Ishikawa (cell line): Measurements from ENCODE around the gene PRR16.

Experiments used
- CEBPB ChIP-seq: IDR thresholded peaks from 2 replicates; pipeline ENCODE4 v1.6.1; 2012
- CREB1 ChIP-seq: IDR thresholded peaks from 2 replicates; pipeline ENCODE4 v1.6.1; 2012; ENCODE audit warnings: low read depth
- EGR1 ChIP-seq: IDR thresholded peaks from 2 replicates; pipeline ENCODE4 v1.6.1; 2012
- EP300 ChIP-seq: IDR thresholded peaks from 2 replicates; pipeline ENCODE4 v1.6.1; 2012; ENCODE audit warnings: borderline replicate concordance
- FOXM1 ChIP-seq: IDR thresholded peaks from 2 replicates; pipeline ENCODE4 v1.6.1; 2012; ENCODE audit warnings: low read depth, borderline replicate concordance
- NFIC ChIP-seq: IDR thresholded peaks from 2 replicates; pipeline ENCODE4 v1.6.1; 2012
- RAD21 ChIP-seq: IDR thresholded peaks from 2 replicates; pipeline ENCODE4 v1.6.1; 2012; ENCODE audit warnings: low read depth
- TAF1 ChIP-seq: IDR thresholded peaks from 2 replicates; pipeline ENCODE4 v1.6.1; 2012; ENCODE audit warnings: low read depth, mild to moderate bottlenecking
- TCF12 ChIP-seq: IDR thresholded peaks from 2 replicates; pipeline ENCODE4 v1.6.1; 2012; ENCODE audit warnings: low read depth
- TEAD4 ChIP-seq: IDR thresholded peaks from 2 replicates; pipeline ENCODE4 v1.6.1; 2012
- YY1 ChIP-seq: IDR thresholded peaks from 2 replicates; pipeline ENCODE4 v1.6.1; 2012; ENCODE audit warnings: low read depth
- ZBTB7A ChIP-seq: IDR thresholded peaks from 2 replicates; pipeline ENCODE4 v1.6.1; 2012; ENCODE audit warnings: low read depth
- TF ChIP-seq, protein P1 (sequence below): IDR thresholded peaks from 2 replicates; pipeline ENCODE4 v1.6.1; 2012
- TF ChIP-seq, protein P2 (sequence below): IDR thresholded peaks from 2 replicates; pipeline ENCODE4 v1.6.1; 2012; ENCODE audit warnings: low read depth, mild to moderate bottlenecking
- TF ChIP-seq, protein P3 (sequence below): IDR thresholded peaks from 2 replicates; pipeline ENCODE4 v1.6.1; 2012

The PRR16 gene

DNA sequence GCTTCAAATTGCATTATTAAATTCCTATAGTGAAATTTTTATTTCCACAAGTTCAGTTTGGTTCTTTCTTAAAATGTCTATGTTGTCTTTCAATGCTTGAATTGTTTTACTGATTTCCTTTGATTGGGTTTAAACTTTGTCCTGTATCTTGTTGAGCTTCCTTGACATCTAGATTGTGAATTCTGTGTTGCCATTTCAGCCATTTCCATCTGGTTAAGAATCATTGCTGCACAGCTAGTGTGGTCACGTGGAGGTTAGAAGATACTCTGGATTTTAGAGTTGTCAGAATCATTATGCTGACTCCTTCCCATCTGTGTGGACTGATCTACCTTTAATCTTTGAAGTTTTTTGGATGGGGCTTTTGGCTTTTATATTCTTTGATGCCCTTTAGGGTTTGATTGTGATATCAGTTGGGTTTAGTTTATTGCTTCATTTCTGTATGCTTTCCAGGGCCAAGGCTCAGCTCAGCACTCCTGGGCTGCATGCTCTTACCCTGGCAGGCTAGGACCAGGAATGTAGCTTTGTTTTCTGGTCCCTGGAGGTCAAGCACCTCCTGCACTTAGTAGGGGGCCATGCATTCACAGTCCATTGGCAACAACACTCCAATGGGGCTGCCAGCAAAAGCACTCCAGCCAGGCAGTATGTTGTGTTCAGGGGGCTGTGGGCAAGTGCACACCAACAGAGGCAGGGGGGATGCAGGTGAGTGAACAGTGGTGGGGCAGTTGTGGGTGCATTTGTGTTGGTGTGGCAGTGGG, 141.4 kb downstream of the PRR16 start:
- TF ChIP-seq, protein P1, sequence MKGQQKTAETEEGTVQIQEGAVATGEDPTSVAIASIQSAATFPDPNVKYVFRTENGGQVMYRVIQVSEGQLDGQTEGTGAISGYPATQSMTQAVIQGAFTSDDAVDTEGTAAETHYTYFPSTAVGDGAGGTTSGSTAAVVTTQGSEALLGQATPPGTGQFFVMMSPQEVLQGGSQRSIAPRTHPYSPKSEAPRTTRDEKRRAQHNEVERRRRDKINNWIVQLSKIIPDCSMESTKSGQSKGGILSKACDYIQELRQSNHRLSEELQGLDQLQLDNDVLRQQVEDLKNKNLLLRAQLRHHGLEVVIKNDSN: no peak
- TF ChIP-seq ZBTB7A (no peak), CEBPB (no peak), TAF1 (no peak), NFIC (no peak), TEAD4 (no peak), TCF12 (no peak), CREB1 (no peak), EP300 (no peak)
- TF ChIP-seq, protein P2, sequence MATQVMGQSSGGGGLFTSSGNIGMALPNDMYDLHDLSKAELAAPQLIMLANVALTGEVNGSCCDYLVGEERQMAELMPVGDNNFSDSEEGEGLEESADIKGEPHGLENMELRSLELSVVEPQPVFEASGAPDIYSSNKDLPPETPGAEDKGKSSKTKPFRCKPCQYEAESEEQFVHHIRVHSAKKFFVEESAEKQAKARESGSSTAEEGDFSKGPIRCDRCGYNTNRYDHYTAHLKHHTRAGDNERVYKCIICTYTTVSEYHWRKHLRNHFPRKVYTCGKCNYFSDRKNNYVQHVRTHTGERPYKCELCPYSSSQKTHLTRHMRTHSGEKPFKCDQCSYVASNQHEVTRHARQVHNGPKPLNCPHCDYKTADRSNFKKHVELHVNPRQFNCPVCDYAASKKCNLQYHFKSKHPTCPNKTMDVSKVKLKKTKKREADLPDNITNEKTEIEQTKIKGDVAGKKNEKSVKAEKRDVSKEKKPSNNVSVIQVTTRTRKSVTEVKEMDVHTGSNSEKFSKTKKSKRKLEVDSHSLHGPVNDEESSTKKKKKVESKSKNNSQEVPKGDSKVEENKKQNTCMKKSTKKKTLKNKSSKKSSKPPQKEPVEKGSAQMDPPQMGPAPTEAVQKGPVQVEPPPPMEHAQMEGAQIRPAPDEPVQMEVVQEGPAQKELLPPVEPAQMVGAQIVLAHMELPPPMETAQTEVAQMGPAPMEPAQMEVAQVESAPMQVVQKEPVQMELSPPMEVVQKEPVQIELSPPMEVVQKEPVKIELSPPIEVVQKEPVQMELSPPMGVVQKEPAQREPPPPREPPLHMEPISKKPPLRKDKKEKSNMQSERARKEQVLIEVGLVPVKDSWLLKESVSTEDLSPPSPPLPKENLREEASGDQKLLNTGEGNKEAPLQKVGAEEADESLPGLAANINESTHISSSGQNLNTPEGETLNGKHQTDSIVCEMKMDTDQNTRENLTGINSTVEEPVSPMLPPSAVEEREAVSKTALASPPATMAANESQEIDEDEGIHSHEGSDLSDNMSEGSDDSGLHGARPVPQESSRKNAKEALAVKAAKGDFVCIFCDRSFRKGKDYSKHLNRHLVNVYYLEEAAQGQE: no peak
- TF ChIP-seq, protein P3, sequence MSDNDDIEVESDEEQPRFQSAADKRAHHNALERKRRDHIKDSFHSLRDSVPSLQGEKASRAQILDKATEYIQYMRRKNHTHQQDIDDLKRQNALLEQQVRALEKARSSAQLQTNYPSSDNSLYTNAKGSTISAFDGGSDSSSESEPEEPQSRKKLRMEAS: no peak

DNA sequence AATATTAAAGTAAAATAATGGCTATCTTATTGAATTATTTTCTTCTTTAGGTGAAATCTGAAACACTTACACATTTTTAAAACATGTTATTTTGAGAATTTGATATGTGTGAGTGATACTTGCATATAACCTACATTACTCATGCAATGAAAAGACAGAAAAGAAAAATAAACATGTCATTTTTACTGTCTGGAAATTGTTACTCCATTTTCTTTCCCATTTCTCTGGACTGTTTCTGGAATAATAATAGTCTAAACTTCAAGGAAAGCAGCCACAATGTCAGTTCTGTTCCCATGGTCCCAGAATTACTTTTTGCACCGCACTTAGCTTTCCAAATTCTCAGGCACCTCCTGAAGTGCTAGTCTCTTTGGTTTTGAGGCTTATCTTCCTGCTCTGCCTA, 145.5 kb downstream of the PRR16 start:
- TF ChIP-seq CREB1 (no peak), RAD21 (no peak), FOXM1 (no peak), TCF12 (no peak), TEAD4 (no peak), YY1 (no peak), EP300 (no peak), NFIC (no peak), ZBTB7A (no peak), EGR1 (no peak), CEBPB (no peak), TAF1 (no peak)
- TF ChIP-seq, protein P1: no peak
- TF ChIP-seq, protein P2: no peak
- TF ChIP-seq, protein P3: no peak

DNA sequence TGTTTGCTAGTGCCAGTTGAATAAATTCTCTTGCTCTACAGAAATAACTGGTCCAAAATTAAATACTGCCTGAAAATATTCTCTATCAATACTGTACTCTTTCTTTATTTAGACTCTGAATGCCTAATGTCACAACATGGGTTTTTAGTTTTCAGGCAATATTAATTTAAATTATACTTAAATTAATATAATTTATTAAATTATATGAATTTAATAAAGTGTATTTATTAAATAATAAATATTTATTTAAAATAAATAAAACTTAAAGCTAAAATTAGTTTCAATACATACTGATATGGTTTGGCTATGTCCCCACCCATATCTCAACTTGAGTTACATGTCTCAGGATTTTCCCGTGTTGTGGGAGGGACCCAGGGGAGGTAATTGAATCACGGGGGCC, 146.0 kb downstream of the PRR16 start:
- no peak for TF ChIP-seq TEAD4
- TF ChIP-seq YY1: no peak
- TF ChIP-seq, protein P2: no peak
- no peak for TF ChIP-seq RAD21
- no peak for TF ChIP-seq NFIC
- no peak for TF ChIP-seq FOXM1

DNA sequence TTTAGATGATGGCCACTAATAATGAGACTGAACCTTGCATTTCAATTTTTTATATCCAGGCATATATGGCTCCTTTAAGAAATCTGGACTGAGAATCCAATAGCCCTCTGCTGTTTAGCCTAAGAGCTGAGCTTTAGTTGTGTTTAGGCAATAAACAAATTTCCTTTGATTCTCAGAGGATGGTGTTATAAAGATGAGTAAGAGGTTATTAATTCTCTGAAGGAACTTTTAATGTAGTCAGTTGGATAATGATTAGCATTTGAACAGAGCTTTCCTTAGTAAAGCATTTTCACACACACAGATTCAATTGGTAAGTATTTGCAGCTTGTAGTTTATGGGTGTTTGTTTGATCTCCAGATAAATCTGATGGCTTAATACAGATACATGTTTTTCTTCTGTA, 149.6 kb downstream of the PRR16 start:
- TF ChIP-seq ZBTB7A (no peak), TEAD4 (no peak), TCF12 (no peak), YY1 (no peak), NFIC (no peak), CREB1 (no peak), EGR1 (no peak), EP300 (no peak), TAF1 (no peak), CEBPB (no peak), FOXM1 (no peak), RAD21 (no peak)
- TF ChIP-seq, protein P3: no peak
- TF ChIP-seq, protein P1: no peak
- TF ChIP-seq, protein P2: no peak
